Rectal smooth muscle tissue (tissue), 1 donor: Measurements from ENCODE around the gene ABCB4.

Experiments used
- H3K27ac ChIP-seq: one replicate; pipeline ENCODE4 v1.7.0; 2013; ENCODE audit warnings: low read depth, low read length, inconsistent platforms
- H3K27me3 ChIP-seq: one replicate; pipeline ENCODE4 v1.7.0; 2013; ENCODE audit warnings: low read length; ENCODE audit not compliant: control insufficient read depth, insufficient read depth
- H3K36me3 ChIP-seq: one replicate; pipeline ENCODE4 v1.7.0; 2013; ENCODE audit warnings: low read length; ENCODE audit not compliant: control insufficient read depth, insufficient read depth
- H3K4me1 ChIP-seq: one replicate; pipeline ENCODE4 v1.7.0; 2013; ENCODE audit warnings: low read length; ENCODE audit not compliant: control insufficient read depth, insufficient read depth
- H3K4me3 ChIP-seq: one replicate; pipeline ENCODE4 v1.7.0; 2013; ENCODE audit warnings: low read length
- H3K9ac ChIP-seq: one replicate; pipeline ENCODE4 v1.7.0; 2013; ENCODE audit warnings: low read length

Gene ABCB4

GRCh38 chr7:87361320-87361719 lies 114.2 kb downstream of the ABCB4 start:
- no peak overlapping the region for H3K27ac ChIP-seq
- peaks cover 3% of the 10 kb centered on the region for H3K36me3 ChIP-seq
- no peak overlapping the region for H3K9ac ChIP-seq
- no peaks in the 10 kb centered on the region for H3K4me1 ChIP-seq
- no peaks in the 10 kb centered on the region for H3K27me3 ChIP-seq
- H3K4me3 ChIP-seq = no peak overlapping the region

GRCh38 chr7:87359366-87359765 lies 116.1 kb downstream of the ABCB4 start:
- Histone ChIP-seq H3K4me1 (no peaks in the 10 kb centered on the region), H3K27ac (no peak overlapping the region), H3K27me3 (no peaks in the 10 kb centered on the region), H3K4me3 (no peak overlapping the region), H3K36me3 (peaks cover 3% of the 10 kb centered on the region), H3K9ac (no peak overlapping the region)

GRCh38 chr7:87356448-87356847 lies 119.0 kb downstream of the ABCB4 start:
- Histone ChIP-seq H3K4me3 (no peak overlapping the region), H3K27ac (no peak overlapping the region), H3K36me3 (peaks cover 11% of the 10 kb centered on the region), H3K9ac (no peak overlapping the region), H3K4me1 (no peaks in the 10 kb centered on the region), H3K27me3 (no peaks in the 10 kb centered on the region)

- Histone ChIP-seq H3K4me3 (no peak overlapping the region), H3K36me3 (peaks cover 17% of the 10 kb centered on the region), H3K27me3 (no peaks in the 10 kb centered on the region), H3K9ac (no peak overlapping the region), H3K4me1 (no peaks in the 10 kb centered on the region), H3K27ac (no peak overlapping the region)
Observed at GRCh38 chr7:87354749-87355148, 120.7 kb downstream of the ABCB4 start.
